D721Med (cell line): ENCODE measurements around the gene ZNF80.
"Not testable (repeated sequence)": the region's sequence is repeated elsewhere in the genome, so short reads cannot be mapped to it uniquely, and the experiment has no call there.

ENCODE experiments used
- DNase-seq: peaks from one replicate; pipeline ENCODE4 v3.0.0; 2011; ENCODE audit warnings: low spot score; ENCODE audit not compliant: insufficient read length
- FAIRE-seq: peaks from 2 replicates; lab custom pipeline; 2011; peaks lifted over from hg19 to GRCh38; lab: Jason Lieb, UNC
- TF ChIP-seq, protein P1 (sequence below): IDR thresholded peaks from 2 replicates; pipeline ENCODE4 v1.5.1; 2012; ENCODE audit warnings: mild to moderate bottlenecking, control low read depth; ENCODE audit not compliant: insufficient read depth; ENCODE audit errors: missing control alignments

Gene ZNF80

GRCh38 chr3:114237478-114237877 is at the start of gene ZNF80:
Gene ZNF80 (minus strand): TSS chr3:114237578. CDS start chr3:114237074, 504 bp downstream.
- DNase-seq, FAIRE-seq: not testable (repeated sequence)

GRCh38 chr3:114286266-114286665 is 48.9 kb upstream of the ZNF80 start:
- no peak for DNase-seq
- TF ChIP-seq, protein P1, sequence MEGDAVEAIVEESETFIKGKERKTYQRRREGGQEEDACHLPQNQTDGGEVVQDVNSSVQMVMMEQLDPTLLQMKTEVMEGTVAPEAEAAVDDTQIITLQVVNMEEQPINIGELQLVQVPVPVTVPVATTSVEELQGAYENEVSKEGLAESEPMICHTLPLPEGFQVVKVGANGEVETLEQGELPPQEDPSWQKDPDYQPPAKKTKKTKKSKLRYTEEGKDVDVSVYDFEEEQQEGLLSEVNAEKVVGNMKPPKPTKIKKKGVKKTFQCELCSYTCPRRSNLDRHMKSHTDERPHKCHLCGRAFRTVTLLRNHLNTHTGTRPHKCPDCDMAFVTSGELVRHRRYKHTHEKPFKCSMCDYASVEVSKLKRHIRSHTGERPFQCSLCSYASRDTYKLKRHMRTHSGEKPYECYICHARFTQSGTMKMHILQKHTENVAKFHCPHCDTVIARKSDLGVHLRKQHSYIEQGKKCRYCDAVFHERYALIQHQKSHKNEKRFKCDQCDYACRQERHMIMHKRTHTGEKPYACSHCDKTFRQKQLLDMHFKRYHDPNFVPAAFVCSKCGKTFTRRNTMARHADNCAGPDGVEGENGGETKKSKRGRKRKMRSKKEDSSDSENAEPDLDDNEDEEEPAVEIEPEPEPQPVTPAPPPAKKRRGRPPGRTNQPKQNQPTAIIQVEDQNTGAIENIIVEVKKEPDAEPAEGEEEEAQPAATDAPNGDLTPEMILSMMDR = no peak
- no peak for FAIRE-seq

DNA sequence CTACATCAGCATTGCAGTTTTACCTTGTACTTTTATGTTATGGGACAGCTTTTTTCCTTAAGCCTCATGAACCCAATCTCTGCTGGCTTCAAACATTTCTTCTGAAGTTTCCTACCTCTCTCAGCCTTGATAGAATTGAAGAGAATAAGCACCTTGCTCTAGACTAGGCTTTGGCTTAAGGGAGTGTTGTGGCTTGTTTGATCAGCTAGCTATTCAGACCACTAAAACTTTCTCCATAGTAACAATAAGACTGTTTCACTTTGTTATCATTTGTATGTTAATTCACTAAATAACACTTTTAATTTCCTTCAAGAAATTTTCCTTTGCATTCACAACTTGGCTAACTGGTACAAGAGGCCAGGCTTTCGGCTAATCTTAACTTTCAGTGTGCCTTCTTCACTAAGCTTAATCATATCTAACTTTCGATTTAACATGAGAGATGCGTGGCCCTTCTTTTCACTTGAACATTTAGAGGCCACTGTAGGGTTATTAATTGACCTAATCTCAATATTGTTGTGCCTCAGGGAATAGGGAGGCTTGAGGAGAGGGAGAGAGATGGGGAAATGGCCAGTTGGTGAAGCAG is 48.4 kb upstream of the ZNF80 start:
- FAIRE-seq (no peak), DNase-seq (no peak)
- TF ChIP-seq, protein P1 = no peak

DNA sequence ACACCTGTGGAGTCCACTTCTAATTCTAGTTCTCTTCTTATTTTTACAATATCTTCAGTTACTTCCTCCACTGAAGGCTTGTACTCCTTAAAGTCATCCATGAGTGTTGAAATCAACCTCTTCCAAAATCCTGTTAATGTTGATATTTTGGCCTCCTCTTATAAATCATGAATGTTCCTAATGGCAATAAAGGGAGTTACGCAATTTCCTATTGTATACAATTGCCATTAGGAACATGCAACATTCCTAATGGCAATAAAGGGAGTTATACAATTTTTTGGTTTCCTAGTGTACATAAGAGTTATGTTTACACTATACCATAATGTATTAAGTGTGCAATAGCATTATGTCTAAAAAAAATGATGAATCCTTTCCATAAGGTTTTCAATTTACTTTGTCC is 47.3 kb upstream of the ZNF80 start:
- DNase-seq (no peak), FAIRE-seq (no peak)
- TF ChIP-seq, protein P1 = no peak

DNA sequence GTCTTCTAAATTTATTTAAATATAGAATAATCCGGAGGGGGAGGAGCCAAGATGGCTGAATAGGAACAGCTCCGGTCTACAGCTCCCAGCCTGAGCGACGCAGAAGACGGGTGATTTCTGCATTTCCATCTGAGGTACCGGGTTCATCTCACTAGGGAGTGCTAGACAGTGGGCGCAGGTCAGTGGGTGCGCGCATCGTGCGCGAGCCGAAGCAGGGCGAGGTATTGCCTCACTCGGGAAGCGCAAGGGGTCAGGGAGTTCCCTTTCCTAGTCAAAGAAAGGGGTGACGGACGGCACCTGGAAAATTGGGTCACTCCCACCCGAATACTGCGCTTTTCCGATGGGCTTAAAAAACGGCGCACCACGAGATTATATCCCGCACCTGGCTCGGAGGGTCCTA is 39.5 kb upstream of the ZNF80 start:
- not testable (repeated sequence) for DNase-seq, FAIRE-seq

GRCh38 chr3:114274929-114275328 is 37.6 kb upstream of the ZNF80 start:
- FAIRE-seq (no peak), DNase-seq (no peak)
- TF ChIP-seq, protein P1 = no peak

- no peak for DNase-seq
- TF ChIP-seq, protein P1 = no peak
- FAIRE-seq = no peak
These were observed 34.9 kb upstream of the ZNF80 start for GRCh38 chr3:114272271-114272670.

- DNase-seq (no peak), FAIRE-seq (no peak)
- TF ChIP-seq, protein P1 = no peak
These were observed 32.6 kb upstream of the ZNF80 start for GRCh38 chr3:114270019-114270418.
